SK-N-SH (cell line): Measurements from ENCODE around the gene GALE. TPM values are rescaled to one million over a fixed set of nuclear protein-coding genes. Genes with fewer than 3 reads are reported as not detected.

Experiments
- CTCF ChIA-PET: fragments of 300-600, 350-600 bp; formaldehyde crosslinking; extraction: SDS; loops from one replicate; lab custom pipeline; 2021; lab: Yijun Ruan, JAX
- POLR2A ChIA-PET: fragments of 350-600 bp; sonication (Branson Sonifier 250); formaldehyde crosslinking; extraction: SDS; loops from one replicate; lab custom pipeline; 2020; ENCODE audit warnings: antibody characterized with exemption, inconsistent platforms; lab: Yijun Ruan, JAX
- DNase-seq: peaks from one replicate; pipeline ENCODE4 v3.0.0; 2012
- H2AFZ ChIP-seq: fragments of 200-600 bp; sonication (generic); 2 replicates; pipeline ENCODE4 v1.8.1; 2016; ENCODE audit warnings: antibody characterized with exemption, mild to moderate bottlenecking, low read depth
- H3F3A ChIP-seq: fragments of 200-600 bp; sonication (generic); replicated peaks from 2 replicates; pipeline ENCODE3; 2016; ENCODE audit warnings: antibody characterized with exemption, mild to moderate bottlenecking; ENCODE audit not compliant: insufficient read depth
- H3K27ac ChIP-seq, 2 experiments: fragments of 200-500 bp in 1 of 2; fragments of 200-600 bp in 1 of 2; sonication (Bioruptor generic) in 1 of 2; sonication (generic), shearing (Covaris generic) in 1 of 2; 2 replicates each; pipeline versions ENCODE4 v1.5.1 to v1.6.1; 2014 to 2016; ENCODE audit warnings: low read depth in 2 of 2, inconsistent platforms in 1 of 2, low read length in 1 of 2, mild to moderate bottlenecking in 1 of 2, mixed read lengths in 1 of 2
- H3K27me3 ChIP-seq: fragments of 200-600 bp; sonication (generic), shearing (Covaris generic); 2 replicates; pipeline ENCODE4 v1.6.1; 2016; ENCODE audit warnings: mixed run types; ENCODE audit not compliant: insufficient read depth
- H3K36me3 ChIP-seq, 2 experiments: fragments of 200-500 bp in 1 of 2; fragments of 200-600 bp in 1 of 2; sonication (Bioruptor generic) in 1 of 2; sonication (generic) in 1 of 2; replicated peaks in 1 of 2; 2 replicates each; pipeline versions ENCODE3 to v1.5.1; 2014 to 2016; ENCODE audit warnings: low read length in 1 of 2, mild to moderate bottlenecking in 1 of 2; ENCODE audit not compliant: insufficient read depth in 2 of 2, control insufficient read depth in 1 of 2
- H3K4me1 ChIP-seq, 2 experiments: fragments of 200-500 bp in 1 of 2; fragments of 200-600 bp in 1 of 2; sonication (Bioruptor generic) in 1 of 2; sonication (generic), shearing (Covaris generic) in 1 of 2; 2 replicates each; pipeline versions ENCODE4 v1.5.1 to v1.6.1; 2014 to 2016; ENCODE audit warnings: low read depth in 1 of 2, low read length in 1 of 2, mixed run types in 1 of 2; ENCODE audit not compliant: insufficient read depth in 2 of 2, control insufficient read depth in 1 of 2
- H3K4me2 ChIP-seq: fragments of 200-600 bp; sonication (generic), shearing (Covaris generic); 2 replicates; pipeline ENCODE4 v1.6.1; 2017; ENCODE audit warnings: mixed run types
- H3K4me3 ChIP-seq, 2 experiments: fragments of 200-500 bp in 1 of 2; fragments of 200-600 bp in 1 of 2; sonication (Bioruptor generic) in 1 of 2; sonication (generic), shearing (Covaris generic) in 1 of 2; 2 replicates each; pipeline versions ENCODE4 v1.5.1 to v1.8.1; 2014 to 2016; ENCODE audit warnings: low read depth in 2 of 2, inconsistent platforms in 1 of 2, low read length in 1 of 2, mild to moderate bottlenecking in 1 of 2, mixed read lengths in 1 of 2, moderate library complexity in 1 of 2
- H3K79me2 ChIP-seq: fragments of 200-600 bp; sonication (generic); 2 replicates; pipeline ENCODE4 v1.8.1; 2017; ENCODE audit warnings: mild to moderate bottlenecking; ENCODE audit not compliant: insufficient read depth
- H3K9ac ChIP-seq: fragments of 200-600 bp; sonication (generic); 2 replicates; pipeline ENCODE4 v1.6.1; 2017; ENCODE audit warnings: mixed run types
- H3K9me2 ChIP-seq: fragments of 200-600 bp; sonication (generic); 2 replicates; pipeline ENCODE4 v1.6.1; 2017; ENCODE audit warnings: mixed run types
- H3K9me3 ChIP-seq: fragments of 200-600 bp; sonication (generic); 2 replicates; pipeline ENCODE4 v1.6.1; 2017; ENCODE audit warnings: mixed run types, mild to moderate bottlenecking, moderate library complexity
- H4K20me1 ChIP-seq: fragments of 200-600 bp; sonication (generic); 2 replicates; pipeline ENCODE4 v1.6.1; 2017; ENCODE audit warnings: mild to moderate bottlenecking, mixed run types; ENCODE audit not compliant: insufficient read depth
- ELF1 ChIP-seq: IDR thresholded peaks from 2 replicates; pipeline ENCODE4 v1.4.0; 2012
- EP300 ChIP-seq, 2 experiments: IDR thresholded peaks; 2 replicates each; pipeline versions ENCODE4 v1.4.0 to v1.6.1; 2012; ENCODE audit warnings: borderline replicate concordance in 1 of 2, low read depth in 1 of 2, low read length in 1 of 2
- FOSL2 ChIP-seq: IDR thresholded peaks from 2 replicates; pipeline ENCODE4 v1.4.0; 2012; ENCODE audit warnings: low read depth, mild to moderate bottlenecking, moderate library complexity, borderline replicate concordance
- GATA2 ChIP-seq: sonication (generic); formaldehyde crosslinking; IDR thresholded peaks from 2 replicates; pipeline ENCODE4 v1.5.0; 2020; ENCODE audit warnings: mild to moderate bottlenecking, missing genetic modification reagents
- JUND ChIP-seq: IDR thresholded peaks from 2 replicates; pipeline ENCODE4 v1.4.0; 2012
- MEF2A ChIP-seq: IDR thresholded peaks from 2 replicates; pipeline ENCODE4 v1.4.0; 2012; ENCODE audit warnings: low read depth, borderline replicate concordance
- NFIC ChIP-seq: IDR thresholded peaks from 2 replicates; pipeline ENCODE4 v1.4.0; 2012; ENCODE audit warnings: borderline replicate concordance
- RAD21 ChIP-seq: IDR thresholded peaks from 2 replicates; pipeline ENCODE4 v1.6.1; 2012; ENCODE audit warnings: mild to moderate bottlenecking, low read length
- SIN3A ChIP-seq: IDR thresholded peaks from 2 replicates; pipeline ENCODE4 v1.6.1; 2012; ENCODE audit warnings: low read depth, mild to moderate bottlenecking, low read length, moderate library complexity, borderline replicate concordance
- TAF1 ChIP-seq: IDR thresholded peaks from 2 replicates; pipeline ENCODE4 v1.6.1; 2012; ENCODE audit warnings: low read depth, mild to moderate bottlenecking, low read length, moderate library complexity, borderline replicate concordance
- TEAD4 ChIP-seq: IDR thresholded peaks from 2 replicates; pipeline ENCODE4 v1.4.0; 2012; ENCODE audit warnings: mild to moderate bottlenecking, borderline replicate concordance; ENCODE audit not compliant: insufficient read depth
- WGBS: methylation state at CpG from one replicate; pipeline ENCODE4 v1.1.6; 2017; ENCODE audit warnings: low lambda C conversion rate; 5-methylcytosine and 5-hydroxymethylcytosine counted together
- polyA plus RNA-seq, 3 experiments: library from polyadenylated mRNA; depleted of rRNA; stranded (reverse); fragments of >200 nt; gene quantifications; 2 replicates each; pipeline ENCODE4 v1.2.3, GENCODE V29; 2012
- TF ChIP-seq, protein P1 (sequence below): IDR thresholded peaks from 2 replicates; pipeline ENCODE4 v1.6.1; 2012; ENCODE audit warnings: mild to moderate bottlenecking, low read depth, low read length, moderate library complexity
- TF ChIP-seq, protein P2 (sequence below): fragments of 150-350 bp; IDR thresholded peaks from 2 replicates; pipeline ENCODE4 v1.6.1; 2016; ENCODE audit warnings: mild to moderate bottlenecking, low read depth, low read length
- TF ChIP-seq, protein P3 (sequence below): IDR thresholded peaks from 2 replicates; pipeline ENCODE4 v1.4.0; 2012; ENCODE audit warnings: low read depth, borderline replicate concordance
- TF ChIP-seq, protein P4 (sequence below): IDR thresholded peaks from 2 replicates; pipeline ENCODE4 v1.4.0; 2012; ENCODE audit warnings: low read depth, borderline replicate concordance
- TF ChIP-seq, protein P5 (sequence below): IDR thresholded peaks from 2 replicates; pipeline ENCODE4 v1.4.0; 2012; ENCODE audit warnings: low read depth

The GALE gene
- polyA plus RNA-seq, 1 of the 3 experiments (the other 2 are of a cell fraction): 71.7 TPM

DNA sequence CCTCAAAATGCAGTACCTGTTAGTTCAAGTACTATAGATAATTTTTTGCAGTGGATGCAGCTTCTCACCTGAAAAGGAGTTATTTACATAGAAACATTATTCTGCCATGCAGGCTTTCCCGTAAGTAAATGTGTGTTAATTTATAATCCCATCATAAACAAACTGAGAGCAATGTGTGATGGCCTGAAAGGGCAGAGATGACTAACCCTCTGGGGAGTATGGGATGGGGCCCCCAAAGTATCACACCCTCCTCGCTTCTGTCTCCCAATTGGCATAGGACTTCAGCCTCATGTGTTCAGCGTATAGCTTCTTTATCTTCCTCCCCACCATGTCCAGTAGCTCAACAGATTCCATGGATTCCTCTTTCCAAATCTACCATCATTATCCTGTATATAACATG, 17.1 kb upstream of the GALE start:
- H3K9me3 ChIP-seq: no peaks in the 10 kb centered on the region
- H3K4me1 ChIP-seq: no peaks in the 10 kb centered on the region
- H3K4me3 ChIP-seq: no peak overlapping the region
- no peak for DNase-seq
- WGBS: 98% methylated on average over 3 of the region's 3 CpGs
- CTCF ChIA-PET: interaction anchor here (1.1 to 4.4 kb wide), 2 partner anchors 9 to 99 kb away, joined by 4 to 18 read pairs; no protein-coding TSS in a partner anchor
- no peak overlapping the region for H2AFZ ChIP-seq
- H4K20me1 ChIP-seq: no peaks in the 10 kb centered on the region
- H3K9ac ChIP-seq: no peak overlapping the region
- no peak overlapping the region for H3K4me2 ChIP-seq
- peaks cover 13 to 20% of the 10 kb centered on the region in 2 experiments for H3K36me3 ChIP-seq
- H3F3A ChIP-seq: no peaks in the 10 kb centered on the region
- POLR2A ChIA-PET: no interaction called here
- no peaks in the 10 kb centered on the region for H3K27me3 ChIP-seq
- H3K27ac ChIP-seq: no peak overlapping the region
- H3K79me2 ChIP-seq: no peaks in the 10 kb centered on the region
- H3K9me2 ChIP-seq: no peaks in the 10 kb centered on the region
- TF ChIP-seq RAD21 (no peak), SIN3A (no peak), TAF1 (no peak), EP300 (IDR thresholded peaks at IDR 0.05; ENCODE audit: borderline replicate concordance in 1 of 2, low read depth in 1 of 2, low read length in 1 of 2) (no peak), JUND (no peak), FOSL2 (no peak), GATA2 (CRISPR knock-in tag) (no peak), MEF2A (no peak), NFIC (no peak)
- TF ChIP-seq, protein P1, sequence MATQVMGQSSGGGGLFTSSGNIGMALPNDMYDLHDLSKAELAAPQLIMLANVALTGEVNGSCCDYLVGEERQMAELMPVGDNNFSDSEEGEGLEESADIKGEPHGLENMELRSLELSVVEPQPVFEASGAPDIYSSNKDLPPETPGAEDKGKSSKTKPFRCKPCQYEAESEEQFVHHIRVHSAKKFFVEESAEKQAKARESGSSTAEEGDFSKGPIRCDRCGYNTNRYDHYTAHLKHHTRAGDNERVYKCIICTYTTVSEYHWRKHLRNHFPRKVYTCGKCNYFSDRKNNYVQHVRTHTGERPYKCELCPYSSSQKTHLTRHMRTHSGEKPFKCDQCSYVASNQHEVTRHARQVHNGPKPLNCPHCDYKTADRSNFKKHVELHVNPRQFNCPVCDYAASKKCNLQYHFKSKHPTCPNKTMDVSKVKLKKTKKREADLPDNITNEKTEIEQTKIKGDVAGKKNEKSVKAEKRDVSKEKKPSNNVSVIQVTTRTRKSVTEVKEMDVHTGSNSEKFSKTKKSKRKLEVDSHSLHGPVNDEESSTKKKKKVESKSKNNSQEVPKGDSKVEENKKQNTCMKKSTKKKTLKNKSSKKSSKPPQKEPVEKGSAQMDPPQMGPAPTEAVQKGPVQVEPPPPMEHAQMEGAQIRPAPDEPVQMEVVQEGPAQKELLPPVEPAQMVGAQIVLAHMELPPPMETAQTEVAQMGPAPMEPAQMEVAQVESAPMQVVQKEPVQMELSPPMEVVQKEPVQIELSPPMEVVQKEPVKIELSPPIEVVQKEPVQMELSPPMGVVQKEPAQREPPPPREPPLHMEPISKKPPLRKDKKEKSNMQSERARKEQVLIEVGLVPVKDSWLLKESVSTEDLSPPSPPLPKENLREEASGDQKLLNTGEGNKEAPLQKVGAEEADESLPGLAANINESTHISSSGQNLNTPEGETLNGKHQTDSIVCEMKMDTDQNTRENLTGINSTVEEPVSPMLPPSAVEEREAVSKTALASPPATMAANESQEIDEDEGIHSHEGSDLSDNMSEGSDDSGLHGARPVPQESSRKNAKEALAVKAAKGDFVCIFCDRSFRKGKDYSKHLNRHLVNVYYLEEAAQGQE: no peak
- TF ChIP-seq, protein P2, sequence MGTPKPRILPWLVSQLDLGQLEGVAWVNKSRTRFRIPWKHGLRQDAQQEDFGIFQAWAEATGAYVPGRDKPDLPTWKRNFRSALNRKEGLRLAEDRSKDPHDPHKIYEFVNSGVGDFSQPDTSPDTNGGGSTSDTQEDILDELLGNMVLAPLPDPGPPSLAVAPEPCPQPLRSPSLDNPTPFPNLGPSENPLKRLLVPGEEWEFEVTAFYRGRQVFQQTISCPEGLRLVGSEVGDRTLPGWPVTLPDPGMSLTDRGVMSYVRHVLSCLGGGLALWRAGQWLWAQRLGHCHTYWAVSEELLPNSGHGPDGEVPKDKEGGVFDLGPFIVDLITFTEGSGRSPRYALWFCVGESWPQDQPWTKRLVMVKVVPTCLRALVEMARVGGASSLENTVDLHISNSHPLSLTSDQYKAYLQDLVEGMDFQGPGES: no peak

DNA sequence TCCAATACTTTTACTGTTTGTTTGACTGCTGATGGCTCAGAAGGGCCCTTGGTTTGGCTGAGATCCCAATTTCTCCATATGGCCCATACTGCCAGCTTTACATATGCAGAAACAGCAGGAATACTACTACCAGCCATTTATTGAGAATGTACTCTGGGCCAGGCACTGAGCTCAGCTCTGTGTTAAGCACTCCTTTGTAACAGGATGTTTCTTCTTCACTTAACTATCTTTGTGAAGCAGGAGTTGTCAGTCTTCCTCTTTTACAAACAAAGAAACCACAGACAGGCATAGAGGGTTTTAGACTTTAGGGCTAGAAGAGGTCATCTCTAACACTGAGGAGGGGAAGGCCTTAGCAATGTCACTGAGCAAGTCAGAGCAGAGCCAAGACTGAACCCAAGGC, 16.4 kb upstream of the GALE start:
- no peak for DNase-seq
- H3K4me2 ChIP-seq: no peak overlapping the region
- H3K9me2 ChIP-seq: no peaks in the 10 kb centered on the region
- H3K9me3 ChIP-seq: no peaks in the 10 kb centered on the region
- H3K27me3 ChIP-seq: no peaks in the 10 kb centered on the region
- H3K79me2 ChIP-seq: no peaks in the 10 kb centered on the region
- H3K4me1 ChIP-seq: no peaks in the 10 kb centered on the region
- no peak overlapping the region for H3K4me3 ChIP-seq
- ChIA-PET CTCF (interaction anchor here (1.1 to 4.4 kb wide), 6 partner anchors 8 to 103 kb away, joined by 3 to 18 read pairs (median 4); partner anchors contain the start of genes FUCA1 and HMGCL), POLR2A (interaction anchor here (1.0 kb wide), 1 partner anchor 9 kb away, joined by 3 read pairs; the partner anchor contains the start of gene HMGCL)
- H3K27ac ChIP-seq: no peak overlapping the region
- peaks cover 13 to 20% of the 10 kb centered on the region in 2 experiments for H3K36me3 ChIP-seq
- no peak overlapping the region for H2AFZ ChIP-seq
- H3F3A ChIP-seq: no peaks in the 10 kb centered on the region
- H4K20me1 ChIP-seq: no peaks in the 10 kb centered on the region
- no peak overlapping the region for H3K9ac ChIP-seq
- TF ChIP-seq ELF1 (no peak), SIN3A (no peak), TEAD4 (no peak)
- TF ChIP-seq, protein P3, sequence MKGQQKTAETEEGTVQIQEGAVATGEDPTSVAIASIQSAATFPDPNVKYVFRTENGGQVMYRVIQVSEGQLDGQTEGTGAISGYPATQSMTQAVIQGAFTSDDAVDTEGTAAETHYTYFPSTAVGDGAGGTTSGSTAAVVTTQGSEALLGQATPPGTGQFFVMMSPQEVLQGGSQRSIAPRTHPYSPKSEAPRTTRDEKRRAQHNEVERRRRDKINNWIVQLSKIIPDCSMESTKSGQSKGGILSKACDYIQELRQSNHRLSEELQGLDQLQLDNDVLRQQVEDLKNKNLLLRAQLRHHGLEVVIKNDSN: no peak
- TF ChIP-seq, protein P4, sequence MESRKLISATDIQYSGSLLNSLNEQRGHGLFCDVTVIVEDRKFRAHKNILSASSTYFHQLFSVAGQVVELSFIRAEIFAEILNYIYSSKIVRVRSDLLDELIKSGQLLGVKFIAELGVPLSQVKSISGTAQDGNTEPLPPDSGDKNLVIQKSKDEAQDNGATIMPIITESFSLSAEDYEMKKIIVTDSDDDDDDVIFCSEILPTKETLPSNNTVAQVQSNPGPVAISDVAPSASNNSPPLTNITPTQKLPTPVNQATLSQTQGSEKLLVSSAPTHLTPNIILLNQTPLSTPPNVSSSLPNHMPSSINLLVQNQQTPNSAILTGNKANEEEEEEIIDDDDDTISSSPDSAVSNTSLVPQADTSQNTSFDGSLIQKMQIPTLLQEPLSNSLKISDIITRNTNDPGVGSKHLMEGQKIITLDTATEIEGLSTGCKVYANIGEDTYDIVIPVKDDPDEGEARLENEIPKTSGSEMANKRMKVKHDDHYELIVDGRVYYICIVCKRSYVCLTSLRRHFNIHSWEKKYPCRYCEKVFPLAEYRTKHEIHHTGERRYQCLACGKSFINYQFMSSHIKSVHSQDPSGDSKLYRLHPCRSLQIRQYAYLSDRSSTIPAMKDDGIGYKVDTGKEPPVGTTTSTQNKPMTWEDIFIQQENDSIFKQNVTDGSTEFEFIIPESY: no peak
- TF ChIP-seq, protein P5, sequence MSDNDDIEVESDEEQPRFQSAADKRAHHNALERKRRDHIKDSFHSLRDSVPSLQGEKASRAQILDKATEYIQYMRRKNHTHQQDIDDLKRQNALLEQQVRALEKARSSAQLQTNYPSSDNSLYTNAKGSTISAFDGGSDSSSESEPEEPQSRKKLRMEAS: no peak
- TF ChIP-seq, protein P1: no peak
